Measurements from ENCODE around the gene TBC1D22A.

- TF ChIP-seq CTCF (IDR thresholded peaks at IDR 0.05): no peak
- no peak for TF ChIP-seq POLR2A (IDR thresholded peaks at IDR 0.05)
These were observed 231.2 kb downstream of the TBC1D22A start for GRCh38 chr22:46993633-46994032.
